ENCODE results near the gene ZG16B. TPM values are rescaled to one million over a fixed set of nuclear protein-coding genes. Genes with fewer than 3 reads are reported as not detected.

The ZG16B gene
- total and polyA plus RNA-seq, 2 of the 8 experiments (the other 6 are each of a cell fraction or from before 2014, with no cell fraction given) = 0.11 TPM; not detected in 1

DNA sequence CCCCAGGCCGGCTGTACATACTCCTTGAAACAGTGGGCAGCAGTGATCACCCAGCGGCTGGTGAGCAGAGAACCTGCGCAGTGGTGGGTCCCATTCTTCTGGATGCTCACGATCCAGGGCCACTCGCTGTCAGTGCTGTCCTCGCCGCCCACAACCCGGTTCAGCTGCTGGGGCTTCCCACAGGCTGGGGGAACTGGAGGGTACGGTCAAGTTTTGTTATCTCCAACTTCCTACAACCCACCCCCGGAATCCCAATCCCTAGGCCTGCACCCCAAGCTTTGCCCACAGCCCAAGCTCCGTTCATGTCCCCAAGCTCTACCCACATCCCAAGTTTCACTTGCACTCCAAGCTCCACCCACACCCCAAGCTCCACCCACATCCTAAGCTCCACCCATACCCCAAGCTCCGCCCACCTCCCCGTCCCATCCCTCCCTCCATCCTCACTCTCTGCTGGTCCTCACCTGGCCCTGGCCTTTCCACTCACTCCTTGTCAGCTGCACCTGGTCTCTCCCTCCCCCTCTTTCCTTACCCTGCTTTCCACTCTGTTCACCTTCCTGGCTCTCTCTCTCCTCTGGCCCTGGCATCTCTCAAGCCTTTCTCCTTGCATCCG lies 26.1 kb downstream of the ZG16B start (continued):
- TF ChIP-seq, protein P1, sequence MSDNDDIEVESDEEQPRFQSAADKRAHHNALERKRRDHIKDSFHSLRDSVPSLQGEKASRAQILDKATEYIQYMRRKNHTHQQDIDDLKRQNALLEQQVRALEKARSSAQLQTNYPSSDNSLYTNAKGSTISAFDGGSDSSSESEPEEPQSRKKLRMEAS (IDR thresholded peaks at IDR 0.05) = no peak
- no peak for TF ChIP-seq PHF8 (conservative IDR thresholded peaks at IDR 0.05; ENCODE audit: low read depth, low read length)
- no peak for TF ChIP-seq NRF1 (IDR thresholded peaks at IDR 0.05; ENCODE audit: low read depth, low read length)
- TF ChIP-seq SIRT6 (IDR thresholded peaks at IDR 0.05; ENCODE audit: low read length) = no peak
- TF ChIP-seq HDAC2 (IDR thresholded peaks at IDR 0.05; ENCODE audit: borderline replicate concordance in 1 of 2, low read depth in 2 of 2, low read length in 2 of 2) = no peak
- TF ChIP-seq RXRA (IDR thresholded peaks at IDR 0.05; ENCODE audit: insufficient read depth, low read depth, low read length) = no peak
- no peak for TF ChIP-seq SUZ12 (IDR thresholded peaks at IDR 0.05; ENCODE audit: low read length)

All from H1 (cell line).